Activated T-cell treated with anti-CD3 and anti-CD28 coated beads, Interleukin-2, amount 50 U/mL, for 24 hours (primary cell): ENCODE data around the gene TMEM43.

ENCODE experiments used
- DNase-seq: peaks from one replicate; pipeline ENCODE4 v3.0.0-alpha.2; 2020
- H3K27ac Mint-ChIP-seq: 2 replicates; pipeline ENCODE4 v1.8.0; 2020; ENCODE audit warnings: mild to moderate bottlenecking, mixed read lengths
- H3K27me3 Mint-ChIP-seq: 2 replicates; pipeline ENCODE4 v1.8.0; 2020; ENCODE audit warnings: mixed read lengths
- H3K36me3 Mint-ChIP-seq: 2 replicates; pipeline ENCODE4 v1.8.0; 2020; ENCODE audit warnings: low read depth, mixed read lengths
- H3K4me1 Mint-ChIP-seq: 2 replicates; pipeline ENCODE4 v1.8.0; 2020; ENCODE audit warnings: low read depth, mixed read lengths
- H3K4me3 Mint-ChIP-seq: 2 replicates; pipeline ENCODE4 v1.8.0; 2020; ENCODE audit warnings: mild to moderate bottlenecking, moderate library complexity, mixed read lengths
- H3K9me3 Mint-ChIP-seq: 2 replicates; pipeline ENCODE4 v1.8.0; 2020; ENCODE audit warnings: mixed read lengths

Gene TMEM43

DNA sequence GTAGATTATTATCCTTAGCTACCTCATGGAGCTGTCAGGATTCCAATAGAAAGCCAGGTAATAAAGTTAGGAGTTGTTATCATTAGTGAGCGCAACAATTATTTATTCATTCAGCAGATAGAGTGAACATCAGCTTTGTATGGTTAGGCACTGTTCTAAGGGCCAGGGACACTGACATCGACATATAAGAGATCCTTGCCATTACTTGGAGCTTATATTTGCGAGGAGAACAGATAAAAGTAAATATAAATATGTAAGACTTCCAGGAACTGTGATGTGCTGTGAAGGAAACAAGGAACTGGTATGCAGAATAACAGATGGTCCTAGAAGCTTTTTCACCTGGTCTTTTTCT is 54.2 kb downstream of the TMEM43 start:
- Mint-ChIP-seq H3K9me3 (no peaks in the 10 kb centered on the region), H3K4me3 (peak overlapping the region; percentile 93), H3K27me3 (no peaks in the 10 kb centered on the region), H3K36me3 (peaks cover 63% of the 10 kb centered on the region), H3K27ac (peak overlapping the region; percentile 100), H3K4me1 (peaks cover 69% of the 10 kb centered on the region)
- no peak for DNase-seq

DNA sequence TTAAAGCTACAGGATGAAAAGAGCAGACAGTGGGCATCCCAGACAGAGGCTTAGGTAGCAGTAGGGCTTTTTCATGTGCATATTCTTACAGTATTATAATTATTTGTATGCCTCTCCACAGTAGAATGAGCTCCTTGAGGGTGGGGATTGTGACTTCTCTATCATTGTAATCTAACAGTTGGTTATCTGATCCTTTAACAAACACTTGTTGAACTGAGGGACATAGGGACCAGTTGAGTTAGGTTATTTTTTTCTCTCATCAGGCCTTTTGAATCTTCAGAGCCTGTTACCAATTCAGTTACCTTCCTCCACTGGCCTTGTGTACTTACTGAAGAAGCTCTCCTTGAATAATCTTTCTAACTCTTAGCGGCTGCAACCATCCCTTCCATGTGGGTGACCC is 54.9 kb downstream of the TMEM43 start:
- peaks cover 63% of the 10 kb centered on the region for H3K36me3 Mint-ChIP-seq
- H3K27me3 Mint-ChIP-seq = no peaks in the 10 kb centered on the region
- peaks cover 64% of the 10 kb centered on the region for H3K4me1 Mint-ChIP-seq
- H3K27ac Mint-ChIP-seq = peak overlapping the region; percentile 100
- no peaks in the 10 kb centered on the region for H3K9me3 Mint-ChIP-seq
- DNase-seq = no peak
- H3K4me3 Mint-ChIP-seq = peak overlapping the region; percentile 93

DNA sequence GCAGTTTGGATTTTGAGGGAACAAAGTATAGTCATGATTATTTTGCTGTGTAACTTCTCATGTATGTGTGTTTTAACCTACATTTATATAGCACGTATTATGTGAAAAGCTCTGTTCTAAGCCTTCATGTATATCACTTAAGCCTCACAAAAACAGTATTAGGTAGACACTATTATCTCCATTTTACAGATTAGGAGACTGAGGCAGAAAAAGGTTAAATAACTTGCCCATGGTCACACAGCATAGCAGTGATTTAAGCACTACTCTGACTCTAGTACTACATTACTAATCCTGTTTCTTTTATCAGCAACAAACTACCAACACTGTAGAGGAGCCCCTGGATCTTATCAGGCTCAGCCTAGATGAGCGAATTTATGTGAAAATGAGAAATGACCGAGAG is 56.4 kb downstream of the TMEM43 start:
- H3K9me3 Mint-ChIP-seq = no peaks in the 10 kb centered on the region
- no peaks in the 10 kb centered on the region for H3K27me3 Mint-ChIP-seq
- DNase-seq = no peak
- no peak overlapping the region for H3K27ac Mint-ChIP-seq
- H3K36me3 Mint-ChIP-seq = peaks cover 76% of the 10 kb centered on the region
- peaks cover 55% of the 10 kb centered on the region for H3K4me1 Mint-ChIP-seq
- H3K4me3 Mint-ChIP-seq = no peak overlapping the region

DNA sequence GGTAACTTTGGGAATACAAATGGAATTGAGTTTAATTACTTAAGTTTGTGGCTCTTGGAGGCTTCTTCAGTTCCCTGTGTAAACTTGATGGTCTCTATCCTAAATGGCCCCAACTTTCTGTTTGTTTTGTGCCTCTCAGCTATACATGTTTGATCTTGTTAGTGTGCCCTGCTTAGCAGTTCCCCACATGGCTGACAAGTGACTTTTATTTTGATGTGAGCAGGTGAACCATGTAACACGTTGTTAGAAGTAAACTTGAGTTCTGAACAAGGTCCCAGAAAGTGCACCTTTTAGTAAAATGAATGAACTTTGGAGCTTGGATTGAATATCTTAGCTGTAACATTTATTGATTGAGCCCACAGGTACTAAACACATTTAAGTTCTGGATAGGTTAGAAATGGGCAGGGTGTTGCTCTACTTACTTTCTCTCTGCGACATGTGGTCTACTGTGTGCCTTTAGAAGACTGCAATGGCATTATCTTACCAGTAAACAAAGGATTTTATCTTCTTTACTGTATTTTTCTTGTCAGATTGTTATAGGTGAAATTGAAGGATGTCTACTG is 58.2 kb downstream of the TMEM43 start:
- H3K4me3 Mint-ChIP-seq = no peak overlapping the region

DNA sequence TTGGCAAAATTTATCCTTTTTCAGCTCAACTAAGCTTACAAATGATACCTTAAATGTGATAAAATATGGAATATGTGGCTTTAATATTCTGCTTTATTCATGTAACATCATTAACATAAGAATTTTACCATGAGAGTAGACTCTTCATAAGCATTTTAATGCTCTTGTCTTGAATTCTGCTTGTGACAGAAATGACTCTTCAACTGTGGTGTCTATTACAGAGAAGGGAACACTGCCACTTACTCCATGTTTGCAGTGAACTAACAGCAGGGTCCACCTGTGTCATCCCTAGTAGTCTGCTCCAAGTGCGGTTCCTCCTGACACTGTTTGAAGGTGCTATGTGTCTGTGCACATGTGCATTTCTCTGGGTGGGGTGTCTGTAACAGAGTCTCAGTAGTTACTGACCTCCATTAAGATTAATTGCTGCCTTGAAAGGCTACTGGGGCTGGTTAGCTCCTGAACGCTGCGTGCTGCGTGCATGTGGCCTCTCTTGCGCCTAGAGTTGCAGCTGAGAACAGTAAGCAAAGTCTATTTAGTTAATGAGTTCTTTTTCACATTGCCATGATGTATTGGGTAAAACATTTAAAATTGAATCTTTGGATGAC is 62.1 kb downstream of the TMEM43 start:
- no peak overlapping the region for H3K27ac Mint-ChIP-seq
- peaks cover 89% of the 10 kb centered on the region for H3K36me3 Mint-ChIP-seq
- H3K27me3 Mint-ChIP-seq = no peaks in the 10 kb centered on the region
- H3K4me3 Mint-ChIP-seq = no peak overlapping the region
- peaks cover 67% of the 10 kb centered on the region for H3K4me1 Mint-ChIP-seq
- DNase-seq = no peak
- no peaks in the 10 kb centered on the region for H3K9me3 Mint-ChIP-seq

More for the DNA sequence above, 58.2 kb downstream of the TMEM43 start:
- no peak for DNase-seq
- no peaks in the 10 kb centered on the region for H3K27me3 Mint-ChIP-seq
- no peaks in the 10 kb centered on the region for H3K9me3 Mint-ChIP-seq
- H3K4me1 Mint-ChIP-seq = peaks cover 52% of the 10 kb centered on the region
- H3K36me3 Mint-ChIP-seq = peaks cover 82% of the 10 kb centered on the region
- no peak overlapping the region for H3K27ac Mint-ChIP-seq

DNA sequence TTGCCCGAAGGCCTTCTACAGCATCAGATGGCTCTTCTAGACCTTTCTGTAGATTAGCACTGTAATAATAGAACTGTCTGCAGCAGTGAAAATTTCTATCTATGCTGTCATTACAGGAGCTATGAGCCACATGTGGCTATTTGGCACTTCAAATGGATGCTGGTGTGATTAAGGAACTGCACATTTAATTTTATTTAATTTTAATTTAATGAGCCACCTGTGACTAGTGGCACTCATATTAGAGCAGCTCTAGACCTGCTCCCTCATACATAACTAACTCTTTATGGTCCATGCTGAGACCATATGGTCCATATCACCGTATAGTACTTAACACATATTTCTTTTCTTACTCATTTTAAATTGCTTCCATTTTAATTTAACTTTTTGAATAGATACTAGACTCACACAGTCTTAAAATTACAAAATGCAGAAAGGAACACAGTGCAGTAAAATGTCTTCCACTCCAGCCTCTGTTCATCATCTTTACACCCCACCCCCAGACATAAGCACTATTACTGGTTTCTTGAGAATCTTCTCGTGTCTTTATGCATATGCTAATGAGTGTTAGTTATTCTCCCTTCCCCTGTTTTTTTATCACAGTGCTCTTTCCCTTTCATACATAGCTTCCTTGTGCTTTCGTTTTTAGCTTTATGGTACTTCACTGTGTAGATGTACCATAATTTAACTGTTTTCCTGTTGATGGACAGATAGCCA is 63.3 kb downstream of the TMEM43 start:
- DNase-seq = no peak
- H3K9me3 Mint-ChIP-seq = no peaks in the 10 kb centered on the region
- peaks cover 80% of the 10 kb centered on the region for H3K36me3 Mint-ChIP-seq
- H3K4me3 Mint-ChIP-seq = no peak overlapping the region
- H3K4me1 Mint-ChIP-seq = peaks cover 69% of the 10 kb centered on the region
- no peaks in the 10 kb centered on the region for H3K27me3 Mint-ChIP-seq
- peak overlapping the region; percentile 26 for H3K27ac Mint-ChIP-seq
